GM04503 (cell line): ENCODE results near the gene TTC23L.

ENCODE experiments used
- DNase-seq: peaks from one replicate; pipeline ENCODE4 v3.0.0-alpha.2; 2012; ENCODE audit warnings: low read depth

The TTC23L gene

GRCh38 chr5:34923694-34924461 is 84.9 kb downstream of the TTC23L start:
- DNase-seq: peak; percentile 62

GRCh38 chr5:34924462-34924765 is 85.5 kb downstream of the TTC23L start:
- DNase-seq: no peak

GRCh38 chr5:34926318-34926888 is 87.4 kb downstream of the TTC23L start:
- DNase-seq: no peak

GRCh38 chr5:34927785-34928184 is 88.8 kb downstream of the TTC23L start:
- DNase-seq: no peak

- no peak for DNase-seq
Observed at GRCh38 chr5:34928267-34928666, 89.3 kb downstream of the TTC23L start.

GRCh38 chr5:34929134-34929719 is 90.3 kb downstream of the TTC23L start, which contains the start of gene DNAJC21:
Gene DNAJC21 (plus strand): TSS chr5:34929559. CDS start chr5:34929820, 261 bp downstream.
- peak; percentile 64 for DNase-seq

GRCh38 chr5:34929720-34930461 is 90.9 kb downstream of the TTC23L start:
- DNase-seq: peak; percentile 34

GRCh38 chr5:34930462-34930844 is 91.5 kb downstream of the TTC23L start:
- DNase-seq: peak; percentile 16

GRCh38 chr5:34930870-34931269 is 91.9 kb downstream of the TTC23L start:
- DNase-seq: no peak

- no peak for DNase-seq
Observed at GRCh38 chr5:34932947-34933346, 94.0 kb downstream of the TTC23L start.

GRCh38 chr5:34941936-34942335 is 103.0 kb downstream of the TTC23L start:
- DNase-seq: no peak

- DNase-seq: no peak
Observed at GRCh38 chr5:34944044-34944443, 105.1 kb downstream of the TTC23L start.

GRCh38 chr5:34944460-34945047 is 105.6 kb downstream of the TTC23L start:
- DNase-seq: no peak
